GM21723 (cell line): Measurements from ENCODE around the gene IQGAP3.

Source experiments
- ATAC-seq: cut with Tn5 transposase; IDR thresholded peaks from one replicate; pipeline ENCODE4 v1.9.1; 2021; ENCODE audit warnings: mild to moderate bottlenecking, moderate library complexity; ENCODE audit not compliant: unreplicated experiment

IQGAP3 gene

GRCh38 chr1:156544592-156545102, 27.7 kb downstream of the IQGAP3 start:
- ATAC-seq = no peak

DNA sequence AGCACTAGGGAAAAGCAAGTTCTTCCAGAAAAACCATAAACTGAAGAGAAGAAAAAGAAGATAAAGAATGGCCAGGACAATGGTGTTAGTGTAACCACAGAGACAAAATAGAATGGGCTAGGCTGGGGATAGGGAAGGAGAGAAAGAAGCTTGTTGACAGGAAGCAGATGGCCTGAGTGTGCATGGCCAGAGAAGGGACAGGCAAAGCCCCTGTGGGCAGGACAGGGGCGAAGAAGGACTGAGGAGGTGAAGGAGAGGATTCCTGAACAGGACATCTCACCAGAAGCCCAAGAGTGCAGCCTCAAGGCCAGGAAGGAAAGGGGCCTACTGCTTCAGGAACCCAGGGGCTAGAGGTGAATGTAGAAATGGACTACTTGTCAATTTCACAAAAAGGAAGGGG, 29.3 kb downstream of the IQGAP3 start:
- ATAC-seq = no peak

DNA sequence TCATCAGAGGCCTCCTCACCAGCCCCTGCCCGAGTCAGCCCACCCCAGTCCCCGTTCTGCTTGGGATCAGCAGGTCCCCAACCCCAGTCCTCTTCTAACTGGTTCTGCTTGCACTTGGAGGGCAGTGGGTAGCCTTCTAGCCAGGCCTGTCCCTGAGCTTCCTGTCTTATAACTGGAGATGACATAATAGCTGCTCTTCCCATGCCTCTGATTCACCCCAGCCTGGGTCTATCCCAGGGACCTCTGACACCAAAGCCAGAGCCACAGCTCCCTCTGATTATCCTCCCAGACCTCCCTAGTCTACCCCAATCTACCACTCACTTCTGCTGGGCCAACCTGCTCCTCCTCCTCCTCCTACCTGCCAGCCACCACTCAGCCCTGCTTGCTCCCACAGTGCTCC, 31.4 kb downstream of the IQGAP3 start:
- no peak for ATAC-seq

GRCh38 chr1:156539818-156540355, 32.5 kb downstream of the IQGAP3 start:
- ATAC-seq = no peak

GRCh38 chr1:156538711-156539440, 33.5 kb downstream of the IQGAP3 start:
- ATAC-seq = no peak

DNA sequence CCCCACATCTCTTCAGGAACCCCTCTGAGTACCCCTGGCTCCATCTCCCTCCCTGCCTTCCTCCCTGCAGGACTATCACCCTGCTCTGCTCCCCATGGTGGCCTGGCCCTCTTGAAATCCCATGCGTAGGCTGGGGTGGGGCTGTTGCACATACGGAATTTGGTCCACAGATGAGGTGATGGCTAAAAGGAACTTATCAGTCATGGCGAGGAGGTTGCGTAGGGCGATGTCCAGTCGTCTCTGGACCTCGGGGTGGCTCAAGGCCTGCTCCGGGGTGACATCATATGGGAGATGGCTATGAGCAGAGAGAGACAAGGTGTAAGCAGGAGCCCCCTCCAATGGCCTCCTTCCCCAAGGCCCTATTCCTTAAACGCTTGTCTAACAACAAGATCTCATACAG, 35.3 kb downstream of the IQGAP3 start:
- no peak for ATAC-seq

GRCh38 chr1:156534424-156535060, 37.8 kb downstream of the IQGAP3 start:
- ATAC-seq = no peak

DNA sequence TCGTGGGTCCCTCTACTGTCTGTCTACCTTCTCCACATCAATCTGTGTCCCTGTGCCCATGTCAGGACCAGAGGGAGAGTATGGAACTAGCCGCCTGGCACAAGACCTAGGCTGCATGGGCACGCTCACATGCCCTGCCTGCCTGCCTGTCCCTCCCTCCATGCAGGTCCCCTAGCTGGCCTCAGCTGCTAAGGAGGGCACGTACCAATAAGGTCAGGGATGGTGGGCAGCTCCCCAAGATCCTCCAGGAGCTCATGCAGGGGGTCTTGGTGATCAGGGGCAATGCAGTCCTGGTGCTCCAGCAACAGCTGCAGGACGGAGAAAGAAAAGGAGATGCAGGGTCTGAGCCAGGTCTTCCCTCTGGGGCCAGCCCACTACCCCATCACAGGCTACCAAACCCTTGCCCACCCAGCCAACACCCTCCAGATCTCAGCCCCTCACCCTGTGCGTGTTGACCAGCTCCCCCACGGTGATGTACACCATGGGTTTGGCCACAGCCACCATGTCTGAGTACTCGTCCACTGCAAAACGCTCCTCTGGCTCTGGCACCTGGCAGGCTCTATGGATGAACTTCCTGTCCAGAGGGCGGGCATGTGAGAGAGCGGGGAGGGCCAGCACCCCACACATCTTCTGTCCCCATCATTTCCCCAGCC, 38.7 kb downstream of the IQGAP3 start:
- ATAC-seq = no peak

DNA sequence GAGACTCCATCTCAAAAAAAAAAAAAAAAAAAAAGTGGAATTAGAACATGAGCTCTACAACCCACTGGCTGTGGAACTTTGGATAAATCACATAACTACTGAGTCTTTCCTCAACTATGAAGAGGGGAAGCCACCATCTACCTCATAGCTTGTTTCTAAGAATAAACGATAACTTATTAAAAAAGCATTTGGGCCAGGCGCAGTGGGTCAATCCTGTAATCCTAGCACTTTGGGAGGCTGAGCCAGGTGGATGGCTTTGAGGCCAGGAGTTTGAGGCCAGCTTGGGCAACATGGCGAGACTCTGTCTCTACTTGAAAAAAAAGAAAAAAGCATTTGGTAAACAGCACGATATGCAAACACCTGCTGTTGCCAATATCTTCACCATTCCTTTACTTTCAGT, 40.0 kb downstream of the IQGAP3 start:
- ATAC-seq = no peak

- no peak for ATAC-seq
Observed at GRCh38 chr1:156530006-156530405, 42.4 kb downstream of the IQGAP3 start.

GRCh38 chr1:156528875-156529425, 43.4 kb downstream of the IQGAP3 start:
- ATAC-seq = no peak

- no peak for ATAC-seq
Observed at GRCh38 chr1:156528231-156528630, 44.1 kb downstream of the IQGAP3 start.

GRCh38 chr1:156527584-156527983, 44.8 kb downstream of the IQGAP3 start:
- no peak for ATAC-seq

- no peak for ATAC-seq
Observed at GRCh38 chr1:156525856-156526489, 46.4 kb downstream of the IQGAP3 start.

- no peak for ATAC-seq
Observed at GRCh38 chr1:156525071-156525501, 47.3 kb downstream of the IQGAP3 start.

GRCh38 chr1:156524481-156524869, 47.9 kb downstream of the IQGAP3 start:
- peak; percentile 41 for ATAC-seq

GRCh38 chr1:156523801-156524480, 48.4 kb downstream of the IQGAP3 start:
- no peak for ATAC-seq

GRCh38 chr1:156522443-156522970, 49.9 kb downstream of the IQGAP3 start:
- no peak for ATAC-seq

DNA sequence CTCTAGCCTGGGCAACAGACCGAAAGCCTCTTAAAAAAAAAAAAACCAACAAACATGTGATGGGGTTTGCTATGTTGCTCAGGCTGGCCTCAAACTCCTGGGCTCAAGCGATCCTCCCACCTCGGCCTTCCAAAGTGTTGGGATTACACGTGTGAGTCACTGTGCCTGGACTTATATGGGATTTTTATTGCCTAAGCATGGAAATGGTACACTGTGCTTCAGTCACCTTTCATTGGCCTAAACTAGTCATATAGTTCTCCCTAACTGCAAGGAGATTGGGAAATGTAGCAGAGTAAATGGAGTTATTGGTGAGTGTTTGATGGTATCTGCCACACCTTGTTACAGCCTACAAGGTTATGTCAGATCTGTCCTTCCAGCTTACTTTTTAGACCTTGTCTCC, 54.6 kb downstream of the IQGAP3 start:
- ATAC-seq = no peak

- ATAC-seq = no peak
Observed at GRCh38 chr1:156516821-156517220, 55.5 kb downstream of the IQGAP3 start.
